NCI-H146 treated with DMSO at 0.1 percent for 48 hours (cell line): ENCODE results near the gene MISP3.

Source experiments
- DNase-seq: peaks from one replicate; lab custom pipeline; 2025; ENCODE audit not compliant: unreplicated experiment; lab: John Stamatoyannopoulos, UW

The MISP3 gene

DNA sequence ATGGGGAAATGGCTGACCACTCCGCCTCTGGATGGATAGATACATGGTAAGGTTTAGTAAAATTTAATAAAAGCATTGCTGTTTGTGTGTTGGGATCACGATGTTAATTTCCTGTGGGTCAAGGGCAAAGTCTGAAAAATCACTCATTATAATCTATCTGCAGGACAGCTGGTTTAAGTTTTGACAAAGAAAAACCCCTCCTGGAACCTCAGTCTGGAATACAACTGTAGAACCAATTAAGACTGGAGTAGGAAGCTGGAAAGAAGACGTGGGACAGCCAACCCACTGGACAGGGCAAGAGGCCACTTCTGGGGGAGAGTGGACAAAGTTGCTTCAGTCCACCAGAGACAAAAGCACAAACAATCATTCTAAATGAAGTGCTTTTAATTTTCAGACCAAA lies 46.6 kb downstream of the MISP3 start:
- no peak for DNase-seq

DNA sequence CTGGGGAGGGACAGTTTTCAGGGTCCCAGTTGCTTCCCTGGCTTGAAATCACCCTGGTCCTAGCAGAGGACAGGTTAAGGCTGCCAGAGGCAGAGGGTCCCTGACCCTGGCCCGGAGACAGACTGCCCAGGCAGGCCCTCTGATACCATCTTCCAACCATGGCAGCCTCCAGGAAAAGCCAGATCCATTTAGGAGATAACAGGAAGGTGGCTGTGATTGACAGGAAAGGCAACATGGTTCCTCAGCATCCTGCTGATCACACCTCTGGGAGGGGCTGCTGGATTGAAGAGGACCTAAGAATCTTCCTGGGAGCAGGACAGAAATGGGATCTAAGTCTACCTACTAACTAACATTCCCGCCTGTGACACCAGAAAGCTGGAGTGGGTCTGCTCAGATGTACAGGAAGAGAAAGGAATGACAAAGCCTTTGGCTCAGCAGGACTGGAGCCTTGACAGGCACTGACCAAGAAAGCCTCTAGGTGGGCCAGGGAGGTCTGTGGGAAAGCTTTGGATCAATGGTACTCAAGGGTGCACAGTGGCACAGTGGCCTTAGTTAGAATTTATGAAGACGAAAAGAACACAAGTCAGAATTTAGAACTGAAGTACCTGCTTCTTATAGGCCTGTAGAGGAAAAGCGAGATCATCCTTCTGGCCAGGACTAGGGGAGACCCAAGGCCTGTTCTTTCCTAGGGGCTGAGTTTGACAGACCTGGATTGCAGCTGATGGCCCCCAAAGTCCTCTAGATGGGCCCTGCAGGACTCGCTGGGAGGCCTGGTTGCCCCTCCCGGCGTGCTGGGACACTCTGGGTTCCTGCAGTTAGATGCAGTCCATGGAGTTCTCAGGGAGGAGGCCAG lies 47.3 kb downstream of the MISP3 start:
- no peak for DNase-seq

DNA sequence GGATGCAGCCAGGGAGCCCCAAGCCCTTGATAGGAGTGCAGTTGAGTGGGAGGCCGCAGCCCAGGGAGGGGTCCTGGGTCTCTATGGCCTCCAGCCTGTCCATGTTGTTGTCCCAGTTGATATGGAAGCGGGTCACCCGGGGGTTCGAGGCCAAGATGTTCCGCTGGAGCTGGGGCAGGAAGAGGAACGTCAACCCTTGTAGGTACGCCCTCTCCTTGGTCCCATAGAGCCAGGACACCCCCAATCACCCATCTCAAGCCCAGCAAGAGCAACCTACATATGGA lies 47.9 kb downstream of the MISP3 start:
- no peak for DNase-seq

DNA sequence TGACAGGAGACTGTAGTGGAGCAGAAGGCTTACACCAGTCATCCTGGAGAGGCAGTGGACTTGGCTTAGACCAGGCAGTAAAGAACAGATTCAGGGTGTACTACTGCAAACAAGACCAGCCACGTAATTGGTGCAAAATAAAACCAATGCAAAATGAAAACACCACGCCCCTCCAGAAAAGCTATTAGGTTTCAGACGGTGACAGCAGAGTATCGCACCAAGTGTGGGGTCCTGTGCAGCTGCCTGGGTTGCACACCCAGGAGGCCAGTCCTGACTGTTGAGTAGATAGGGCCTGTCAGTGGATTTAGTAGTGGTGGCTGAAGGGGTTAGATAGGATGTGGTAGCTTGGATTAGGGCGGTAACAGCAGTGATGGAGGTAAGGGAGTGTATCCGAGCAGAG lies 50.3 kb downstream of the MISP3 start:
- no peak for DNase-seq
